H1 (cell line): ENCODE measurements around the gene SLC2A13. TPM values are rescaled to one million over a fixed set of nuclear protein-coding genes. Genes with fewer than 3 reads are reported as not detected.

ENCODE experiments used
- CTCF ChIA-PET: fragments of 300-600 bp; sonication (Branson Sonifier 250); formaldehyde crosslinking; loops from one replicate; lab custom pipeline; 2021; ENCODE audit not compliant: partially characterized antibody; lab: Charles Lee
- POLR2A ChIA-PET: fragments of 300-600 bp; sonication (Branson Sonifier 250); formaldehyde crosslinking; loops from one replicate; lab custom pipeline; 2021; ENCODE audit warnings: inconsistent platforms; ENCODE audit not compliant: partially characterized antibody; lab: Charles Lee
- DNase-seq, 2 experiments: peaks; one replicate each; pipeline versions ENCODE4 v3.0.0 to v3.0.0-alpha.2; 2010 to 2022; ENCODE audit warnings: low spot score in 2 of 2, low read depth in 1 of 2, mixed read lengths in 1 of 2
- FAIRE-seq: peaks from 2 replicates; lab custom pipeline; 2011; peaks lifted over from hg19 to GRCh38; lab: Jason Lieb, UNC
- H2AFZ ChIP-seq: 2 replicates; pipeline ENCODE4 v1.8.1; 2012; ENCODE audit warnings: low read length, inconsistent platforms
- H2AK5ac ChIP-seq: 2 replicates; pipeline ENCODE4 v1.6.1; 2013; ENCODE audit warnings: low read depth, low read length
- H2BK120ac ChIP-seq: replicated peaks from 2 replicates; pipeline ENCODE3; 2013; ENCODE audit warnings: low read depth, low read length, inconsistent platforms
- H2BK12ac ChIP-seq: 2 replicates; pipeline ENCODE4 v1.6.1; 2013; ENCODE audit warnings: low read depth, low read length
- H2BK15ac ChIP-seq: 2 replicates; pipeline ENCODE4 v1.6.1; 2013; ENCODE audit warnings: low read length
- H2BK20ac ChIP-seq: 2 replicates; pipeline ENCODE4 v1.6.1; 2013; ENCODE audit warnings: low read length
- H2BK5ac ChIP-seq: 2 replicates; pipeline ENCODE4 v1.6.1; 2013; ENCODE audit warnings: low read depth, low read length
- H3K14ac ChIP-seq: 2 replicates; pipeline ENCODE4 v1.6.1; 2013; ENCODE audit warnings: inconsistent platforms; ENCODE audit not compliant: insufficient read length
- H3K18ac ChIP-seq: 2 replicates; pipeline ENCODE4 v1.6.1; 2013; ENCODE audit warnings: low read length; ENCODE audit errors: extremely low read depth
- H3K23ac ChIP-seq: 2 replicates; pipeline ENCODE4 v1.6.1; 2013; ENCODE audit warnings: inconsistent platforms; ENCODE audit not compliant: insufficient read length
- H3K23me2 ChIP-seq: 2 replicates; pipeline ENCODE4 v1.6.1; 2013; ENCODE audit warnings: low read depth, low read length
- H3K27ac ChIP-seq: 2 replicates; pipeline ENCODE4 v1.6.1; 2011; ENCODE audit warnings: low read depth, low read length, inconsistent platforms
- H3K27me3 ChIP-seq, 4 experiments: replicated peaks in 1 of 4; 1 replicate in 1 of 4; 2 replicates in 3 of 4; pipeline versions ENCODE4 v1.6.1 to v1.8.1; 2011 to 2013; ENCODE audit warnings: low read length in 3 of 4, mild to moderate bottlenecking in 3 of 4, inconsistent platforms in 2 of 4, mixed read lengths in 2 of 4, moderate library complexity in 1 of 4; ENCODE audit not compliant: control insufficient read depth in 3 of 4, insufficient read depth in 3 of 4; ENCODE audit errors: extremely low read depth in 1 of 4
- H3K36me3 ChIP-seq, 4 experiments: 2 replicates each; pipeline versions ENCODE4 v1.6.1 to v1.8.1; 2011 to 2013; ENCODE audit warnings: mild to moderate bottlenecking in 4 of 4, low read length in 3 of 4, moderate library complexity in 2 of 4, control low read depth in 1 of 4, inconsistent platforms in 1 of 4; ENCODE audit not compliant: insufficient read depth in 4 of 4, control insufficient read depth in 2 of 4
- H3K4ac ChIP-seq: replicated peaks from 2 replicates; pipeline ENCODE3; 2013; ENCODE audit warnings: low read length, low read depth, mixed read lengths, inconsistent platforms; ENCODE audit not compliant: insufficient read length
- H3K4me1 ChIP-seq, 4 experiments: replicated peaks in 1 of 4; 1 replicate in 1 of 4; 2 replicates in 3 of 4; pipeline versions ENCODE4 v1.6.1 to v1.8.1; 2011 to 2013; ENCODE audit warnings: low read length in 3 of 4, inconsistent platforms in 2 of 4, mixed read lengths in 1 of 4; ENCODE audit not compliant: insufficient read depth in 4 of 4, control insufficient read depth in 3 of 4
- H3K4me2 ChIP-seq, 2 experiments: 2 replicates each; pipeline versions ENCODE4 v1.6.1 to v1.8.1; 2011 to 2013; ENCODE audit warnings: low read depth in 2 of 2, low read length in 2 of 2, control low read depth in 1 of 2, inconsistent platforms in 1 of 2, mild to moderate bottlenecking in 1 of 2; ENCODE audit not compliant: insufficient read depth in 1 of 2
- H3K4me3 ChIP-seq, 4 experiments: fragments of 200-600, 300-600 bp in 1 of 4; sonication (generic), shearing (Covaris generic), sonication (Bioruptor Twin) in 1 of 4; 2 replicates each; pipeline versions ENCODE4 v1.5.1 to v1.8.1; 2011 to 2016; ENCODE audit warnings: low read length in 4 of 4, low read depth in 3 of 4, control low read depth in 2 of 4, inconsistent platforms in 2 of 4, mild to moderate bottlenecking in 2 of 4, mixed read lengths in 1 of 4, moderate library complexity in 1 of 4; ENCODE audit not compliant: insufficient read depth in 2 of 4; ENCODE audit errors: extremely low read depth in 1 of 4
- H3K56ac ChIP-seq: replicated peaks from 2 replicates; pipeline ENCODE3; 2013; ENCODE audit warnings: low read depth, mild to moderate bottlenecking, mixed read lengths, low read length, inconsistent platforms; ENCODE audit not compliant: insufficient read length
- H3K79me1 ChIP-seq: 2 replicates; pipeline ENCODE4 v1.6.1; 2013; ENCODE audit warnings: low read depth, low read length, control low read depth
- H3K79me2 ChIP-seq, 2 experiments: 2 replicates each; pipeline versions ENCODE4 v1.6.1 to v1.8.1; 2012 to 2013; ENCODE audit warnings: low read length in 2 of 2, mild to moderate bottlenecking in 2 of 2, inconsistent platforms in 1 of 2; ENCODE audit not compliant: insufficient read depth in 2 of 2, control insufficient read depth in 1 of 2
- H3K9ac ChIP-seq, 4 experiments: replicated peaks in 1 of 4; 1 replicate in 1 of 4; 2 replicates in 3 of 4; pipeline versions ENCODE4 v1.6.1 to v1.8.1; 2011 to 2013; ENCODE audit warnings: low read depth in 3 of 4, low read length in 3 of 4, control low read depth in 2 of 4, mild to moderate bottlenecking in 2 of 4, moderate library complexity in 2 of 4, inconsistent platforms in 1 of 4; ENCODE audit errors: extremely low read depth in 1 of 4
- H3K9me3 ChIP-seq, 2 experiments: 2 replicates each; pipeline versions ENCODE4 v1.6.1 to v1.8.1; 2012 to 2013; ENCODE audit warnings: mild to moderate bottlenecking in 2 of 2, moderate library complexity in 2 of 2, control low read depth in 1 of 2, inconsistent platforms in 1 of 2, low read depth in 1 of 2, low read length in 1 of 2, mixed read lengths in 1 of 2; ENCODE audit not compliant: insufficient read depth in 2 of 2
- H4K20me1 ChIP-seq, 2 experiments: replicated peaks in 1 of 2; 2 replicates each; pipeline versions ENCODE3 to v1.8.1; 2011 to 2013; ENCODE audit warnings: inconsistent platforms in 2 of 2, low read length in 2 of 2, mild to moderate bottlenecking in 1 of 2; ENCODE audit not compliant: insufficient read depth in 2 of 2, control insufficient read depth in 1 of 2
- H4K5ac ChIP-seq: 2 replicates; pipeline ENCODE4 v1.6.1; 2013; ENCODE audit warnings: low read length, low read depth, mixed read lengths, inconsistent platforms; ENCODE audit not compliant: insufficient read length
- H4K8ac ChIP-seq: 2 replicates; pipeline ENCODE4 v1.8.0; 2013; ENCODE audit warnings: mild to moderate bottlenecking, moderate library complexity, low read length, inconsistent platforms; ENCODE audit not compliant: insufficient read depth; ENCODE audit errors: extremely low read depth
- H4K91ac ChIP-seq: replicated peaks from 2 replicates; pipeline ENCODE3; 2013; ENCODE audit warnings: low read length, mixed read lengths, inconsistent platforms; ENCODE audit not compliant: insufficient read length
- BRCA1 ChIP-seq: IDR thresholded peaks from 2 replicates; pipeline ENCODE4 v1.6.1; 2012; ENCODE audit warnings: low read depth, low read length, improper control_type of control experiment
- CBX8 ChIP-seq: fragments of 300-800, 300-1000 bp; sonication (generic); IDR thresholded peaks from 2 replicates; pipeline ENCODE4 v1.7.1; 2016; ENCODE audit warnings: low read depth, low read length, borderline replicate concordance
- CHD2 ChIP-seq: IDR thresholded peaks from 2 replicates; pipeline ENCODE4 v1.6.1; 2012; ENCODE audit warnings: low read length, improper control_type of control experiment
- CTBP2 ChIP-seq: IDR thresholded peaks from 2 replicates; pipeline ENCODE4 v1.7.0; 2011; ENCODE audit warnings: borderline replicate concordance, mild to moderate bottlenecking, moderate library complexity, mixed read lengths, low read length; ENCODE audit not compliant: insufficient read depth, insufficient read length
- HDAC6 ChIP-seq: IDR thresholded peaks from one replicate; pipeline ENCODE4 v1.7.1; 2012; ENCODE audit warnings: low read depth, mild to moderate bottlenecking, inconsistent platforms, low read length, moderate library complexity
- SUZ12 ChIP-seq: fragments of 200-600 bp; sonication (generic); IDR thresholded peaks from 2 replicates; pipeline ENCODE4 v1.6.1; 2012; ENCODE audit warnings: mild to moderate bottlenecking, inconsistent platforms, low read length, moderate library complexity, mixed read lengths
- TEAD4 ChIP-seq: IDR thresholded peaks from 2 replicates; pipeline ENCODE4 v1.6.1; 2012; ENCODE audit warnings: low read depth, low read length, inconsistent platforms, mixed read lengths
- WGBS, 2 experiments: shearing (Covaris generic) in 1 of 2; methylation state at CpG; one replicate each; pipeline versions ENCODE4 v1.1.6 to v1.1.7; 2013 to 2015; ENCODE audit warnings: low lambda C conversion rate in 2 of 2, mixed read lengths in 2 of 2, inconsistent platforms in 1 of 2, low coverage in 1 of 2, missing lambda C conversion rate in 1 of 2; ENCODE audit not compliant: insufficient replicate concordance in 2 of 2, insufficient coverage in 1 of 2, insufficient read length in 1 of 2; ENCODE audit errors: extremely low coverage in 1 of 2, missing lambda C conversion rate in 1 of 2; 5-methylcytosine and 5-hydroxymethylcytosine counted together
- polyA plus RNA-seq, 7 experiments: library from polyadenylated mRNA; depleted of rRNA in 3 of 7; stranded (reverse) in 5 of 7; unstranded in 2 of 7; fragments of >200 nt in 5 of 7; fragments of 200-250 nt in 2 of 7; gene quantifications; 1 replicate in 5 of 7; 2 replicates in 1 of 7; 4 replicates in 1 of 7; pipeline versions ENCODE4 v1.2.1 to v1.2.3, GENCODE V29; 2011 to 2013; ENCODE audit warnings: missing spikeins in 2 of 7, mixed read lengths in 2 of 7
- total RNA-seq: library from RNA; stranded (reverse); fragmentation: NEBNext Ultra II Directional; extraction: Animal tissue kit (Norgen Biotek cat#: 25700); gene quantifications from 2 replicates; pipeline ENCODE4 v1.2.1, GENCODE V29; 2021
- TF ChIP-seq, protein P1 (sequence below): IDR thresholded peaks from 2 replicates; pipeline ENCODE4 v1.6.1; 2012; ENCODE audit warnings: inconsistent platforms
- TF ChIP-seq, protein P2 (sequence below): IDR thresholded peaks from 2 replicates; pipeline ENCODE4 v1.6.1; 2011; ENCODE audit warnings: low read depth, mild to moderate bottlenecking, low read length; ENCODE audit not compliant: insufficient read depth

Gene SLC2A13
- total and polyA plus RNA-seq, 2 of the 8 experiments (the other 6 are each of a cell fraction or from before 2014, with no cell fraction given): 2.8 to 9.6 TPM

DNA sequence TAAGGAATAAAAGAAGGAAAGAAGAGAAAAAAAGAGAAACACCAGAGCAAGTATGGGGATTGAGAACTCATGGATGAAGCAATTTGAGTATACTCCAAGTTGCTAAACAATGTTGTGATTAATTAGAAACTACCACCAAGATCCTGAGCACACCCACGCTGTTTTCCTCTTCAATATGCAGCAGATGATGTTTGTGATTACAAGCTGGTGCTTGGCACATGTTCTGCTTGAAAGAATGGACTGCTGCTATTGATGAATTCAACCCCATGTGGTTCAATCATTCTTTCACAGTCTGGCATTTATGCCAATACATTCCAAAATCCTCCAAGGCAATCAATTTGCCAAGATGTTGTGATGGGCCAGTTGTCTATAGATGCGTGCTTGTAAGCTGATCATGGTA is 146.8 kb downstream of the SLC2A13 start:
- Histone ChIP-seq H3K79me2 (no peaks in the 10 kb centered on the region), H3K9ac (no peak overlapping the region)
- no peak for FAIRE-seq

More for the DNA sequence above, 146.8 kb downstream of the SLC2A13 start:
- Histone ChIP-seq H2AK5ac (no peak overlapping the region), H2BK5ac (no peak overlapping the region), H3K79me1 (no peaks in the 10 kb centered on the region), H3K9me3 (no peaks in the 10 kb centered on the region), H4K8ac (no peak overlapping the region), H2BK120ac (no peak overlapping the region), H3K18ac (no peak overlapping the region), H3K36me3 (no peaks in the 10 kb centered on the region), H2AFZ (no peak overlapping the region), H3K4ac (no peak overlapping the region), H3K27me3 (no peaks in the 10 kb centered on the region), H4K20me1 (no peaks in the 10 kb centered on the region), H2BK12ac (no peak overlapping the region), H3K23ac (no peak overlapping the region), H3K4me2 (no peak overlapping the region), H3K4me1 (no peaks in the 10 kb centered on the region), H3K56ac (no peak overlapping the region), H4K5ac (no peak overlapping the region), H3K4me3 (no peak overlapping the region), H3K23me2 (no peaks in the 10 kb centered on the region), H2BK20ac (no peak overlapping the region), H3K14ac (no peak overlapping the region), H3K27ac (no peak overlapping the region), H2BK15ac (no peak overlapping the region), H4K91ac (no peak overlapping the region)
- ChIA-PET POLR2A (no interaction called here), CTCF (no interaction called here)
- TF ChIP-seq, protein P1, sequence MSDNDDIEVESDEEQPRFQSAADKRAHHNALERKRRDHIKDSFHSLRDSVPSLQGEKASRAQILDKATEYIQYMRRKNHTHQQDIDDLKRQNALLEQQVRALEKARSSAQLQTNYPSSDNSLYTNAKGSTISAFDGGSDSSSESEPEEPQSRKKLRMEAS: no peak
- TF ChIP-seq CBX8 (no peak), HDAC6 (no peak), BRCA1 (no peak), SUZ12 (no peak), TEAD4 (no peak), CTBP2 (no peak), CHD2 (no peak)
- TF ChIP-seq, protein P2, sequence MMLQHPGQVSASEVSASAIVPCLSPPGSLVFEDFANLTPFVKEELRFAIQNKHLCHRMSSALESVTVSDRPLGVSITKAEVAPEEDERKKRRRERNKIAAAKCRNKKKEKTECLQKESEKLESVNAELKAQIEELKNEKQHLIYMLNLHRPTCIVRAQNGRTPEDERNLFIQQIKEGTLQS: no peak
- no peak for DNase-seq
- 92% methylated on average over 2 of the region's 2 CpGs; no CpG with 5 or more reads in 1 of the 2 experiments for WGBS, 2 experiments
